Large intestine (tissue), 3 donors: Measurements from ENCODE around the gene ALOX5. TPM values are rescaled to one million over a fixed set of nuclear protein-coding genes. Genes with fewer than 3 reads are reported as not detected.

Experiments
- DNase-seq, 2 donors: peaks; one replicate each; pipeline versions ENCODE4 v3.0.0 to v3.0.0-alpha.2; 2013
- H3K27ac ChIP-seq: one replicate; pipeline ENCODE4 v1.5.1; 2013; ENCODE audit warnings: low read length
- H3K27me3 ChIP-seq: 2 replicates; pipeline ENCODE4 v1.6.1; 2013; ENCODE audit warnings: low read length; ENCODE audit not compliant: control insufficient read depth, insufficient read depth
- H3K36me3 ChIP-seq: 2 replicates; pipeline ENCODE4 v1.6.1; 2013; ENCODE audit warnings: low read length; ENCODE audit not compliant: control insufficient read depth, insufficient read depth
- H3K4me1 ChIP-seq: one replicate; pipeline ENCODE4 v1.6.1; 2013; ENCODE audit warnings: low read length; ENCODE audit not compliant: control insufficient read depth, insufficient read depth
- H3K4me3 ChIP-seq: one replicate; pipeline ENCODE4 v1.5.1; 2013; ENCODE audit warnings: low read length
- H3K9me3 ChIP-seq: one replicate; pipeline ENCODE4 v1.6.1; 2013; ENCODE audit warnings: mild to moderate bottlenecking, low read depth, low read length, moderate library complexity; ENCODE audit not compliant: control insufficient read depth
- WGBS: methylation state at CpG from one replicate; pipeline ENCODE4 v1.1.5; 2013; ENCODE audit warnings: low lambda C conversion rate; ENCODE audit not compliant: insufficient coverage; 5-methylcytosine and 5-hydroxymethylcytosine counted together
- polyA plus RNA-seq: library from polyadenylated mRNA; unstranded; fragments of 120-200 nt; gene quantifications from one replicate; pipeline ENCODE4 v1.2.1, GENCODE V29; 2013

The ALOX5 gene
- polyA plus RNA-seq, 1 donor, result 17.6 TPM

DNA sequence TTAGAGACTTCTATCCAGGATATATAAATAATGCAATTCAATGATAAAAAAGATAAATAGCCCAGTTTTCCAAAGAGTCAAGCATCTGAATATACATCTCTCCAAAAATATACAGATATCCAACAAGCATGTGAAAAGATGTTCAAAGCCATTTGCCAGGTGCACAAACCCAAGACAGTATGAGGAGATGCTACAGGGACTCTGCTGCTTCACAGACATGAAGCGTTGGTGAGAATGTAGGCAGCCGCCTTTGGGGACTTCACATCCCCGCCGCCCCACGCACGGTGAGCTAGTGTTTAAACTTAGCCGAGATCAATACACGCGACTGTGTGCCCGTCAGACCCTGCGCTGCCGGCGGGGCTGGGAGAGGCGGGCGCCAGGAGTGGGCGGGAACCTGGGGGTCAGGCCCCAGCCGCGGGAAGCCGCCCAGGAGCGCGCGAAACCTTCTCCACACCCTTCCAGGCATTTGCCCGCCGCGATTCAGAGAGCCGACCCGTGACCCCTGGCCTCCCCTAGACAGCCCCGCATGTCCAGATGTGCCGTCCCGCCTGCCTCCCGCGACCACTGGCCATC, 927 bp upstream of the ALOX5 start:
- no CpG with 5 or more reads among the region's 32 CpGs for WGBS
- H3K27me3 ChIP-seq, result peaks cover 40% of the 10 kb centered on the region
- H3K27ac ChIP-seq, result no peak overlapping the region
- H3K4me1 ChIP-seq, result peaks cover 21% of the 10 kb centered on the region
- peaks cover 4% of the 10 kb centered on the region for H3K9me3 ChIP-seq
- no peaks in the 10 kb centered on the region for H3K36me3 ChIP-seq
- DNase-seq, result no peak
- H3K4me3 ChIP-seq, result peak overlapping the region; percentile 32

DNA sequence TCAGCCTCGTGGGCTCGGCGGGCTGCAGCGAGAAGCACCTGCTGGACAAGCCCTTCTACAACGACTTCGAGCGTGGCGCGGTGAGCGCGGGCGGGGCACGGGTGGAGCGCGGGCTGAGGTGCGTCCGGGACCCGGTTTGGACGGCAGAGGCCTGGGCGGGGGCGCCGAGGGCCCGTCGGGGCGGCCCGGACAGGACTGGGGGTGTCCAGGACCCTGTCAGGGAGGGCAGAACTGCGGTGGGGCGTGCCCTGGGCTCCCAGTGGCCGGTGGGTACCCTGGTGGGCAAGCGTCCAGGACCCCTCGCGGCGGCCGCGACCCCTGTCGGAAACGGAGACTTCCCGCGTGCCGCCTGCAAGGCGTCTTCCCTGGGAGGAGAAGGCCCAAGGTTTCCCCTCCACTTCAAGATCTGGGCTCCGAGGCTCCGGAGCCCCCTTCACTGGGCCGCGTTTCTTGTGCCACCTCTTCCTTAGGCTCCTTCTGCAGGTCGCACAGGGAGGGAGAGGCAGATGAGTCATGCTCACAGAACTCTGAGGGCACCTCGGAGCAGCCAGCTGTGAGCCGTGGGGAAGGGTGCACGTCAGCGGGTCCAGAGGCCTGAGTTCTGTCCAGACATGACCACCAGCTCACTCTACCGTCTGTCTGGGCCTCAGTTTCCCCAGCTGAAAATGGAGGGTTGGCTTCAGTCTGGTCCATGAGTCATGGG, 485 bp downstream of the ALOX5 start:
- Histone ChIP-seq H3K27me3 (peaks cover 40% of the 10 kb centered on the region), H3K4me3 (peak overlapping the region; percentile 42), H3K9me3 (peaks cover 4% of the 10 kb centered on the region), H3K27ac (no peak overlapping the region), H3K4me1 (peaks cover 34% of the 10 kb centered on the region), H3K36me3 (no peaks in the 10 kb centered on the region)
- DNase-seq, result peak in 1 of 2 donors; percentile 69
- WGBS, result no CpG with 5 or more reads among the region's 51 CpGs

DNA sequence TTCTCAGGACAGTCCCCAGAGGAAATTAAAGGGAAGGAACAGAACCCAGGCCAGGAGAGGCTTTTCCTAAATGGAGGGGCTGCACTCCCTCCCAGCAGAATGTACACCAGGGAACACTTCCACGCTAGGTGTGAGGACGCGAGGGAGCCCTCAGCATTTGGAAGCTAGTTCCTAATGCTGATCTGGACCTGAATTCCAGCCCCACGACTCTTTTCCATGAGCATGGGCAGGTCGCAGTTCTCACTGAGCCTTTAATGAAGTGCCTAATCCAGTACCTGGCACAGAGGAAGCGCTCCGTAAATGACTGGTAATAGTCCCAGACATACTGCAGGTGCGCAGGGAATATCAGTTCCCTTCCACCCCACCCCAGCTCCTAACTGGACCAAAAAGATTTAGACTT, 1.1 kb downstream of the ALOX5 start:
- peaks cover 34% of the 10 kb centered on the region for H3K4me1 ChIP-seq
- H3K27ac ChIP-seq, result no peak overlapping the region
- DNase-seq, result no peak
- WGBS, result no CpG with 5 or more reads among the region's 8 CpGs
- H3K36me3 ChIP-seq, result no peaks in the 10 kb centered on the region
- H3K4me3 ChIP-seq, result peak overlapping the region; percentile 42
- peaks cover 4% of the 10 kb centered on the region for H3K9me3 ChIP-seq
- peaks cover 40% of the 10 kb centered on the region for H3K27me3 ChIP-seq

DNA sequence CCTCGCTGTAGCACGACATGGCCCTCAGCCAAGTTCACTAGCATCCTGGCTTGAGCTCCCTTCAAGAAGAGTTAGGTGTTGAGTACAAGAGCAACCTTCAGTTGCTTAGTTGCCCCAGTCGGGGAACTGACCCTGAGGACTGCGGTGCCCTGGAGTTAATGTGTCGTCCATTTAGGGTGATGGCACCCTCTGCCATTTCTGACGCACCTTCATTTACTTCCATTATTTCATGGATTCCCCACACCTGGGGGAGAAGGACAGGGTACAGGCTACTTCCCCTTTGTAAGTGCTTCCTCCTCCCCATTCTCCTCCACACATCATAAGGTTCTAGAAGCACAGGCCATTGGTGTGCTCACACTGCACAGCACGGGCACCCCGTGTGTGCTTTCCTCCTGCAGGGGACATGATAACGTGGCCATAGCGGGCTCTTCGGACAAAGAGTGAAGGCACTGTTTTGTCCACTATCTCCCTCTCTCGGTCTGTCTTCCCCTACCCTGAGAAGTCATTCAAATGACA, 1.8 kb downstream of the ALOX5 start:
- peaks cover 40% of the 10 kb centered on the region for H3K27me3 ChIP-seq

DNA sequence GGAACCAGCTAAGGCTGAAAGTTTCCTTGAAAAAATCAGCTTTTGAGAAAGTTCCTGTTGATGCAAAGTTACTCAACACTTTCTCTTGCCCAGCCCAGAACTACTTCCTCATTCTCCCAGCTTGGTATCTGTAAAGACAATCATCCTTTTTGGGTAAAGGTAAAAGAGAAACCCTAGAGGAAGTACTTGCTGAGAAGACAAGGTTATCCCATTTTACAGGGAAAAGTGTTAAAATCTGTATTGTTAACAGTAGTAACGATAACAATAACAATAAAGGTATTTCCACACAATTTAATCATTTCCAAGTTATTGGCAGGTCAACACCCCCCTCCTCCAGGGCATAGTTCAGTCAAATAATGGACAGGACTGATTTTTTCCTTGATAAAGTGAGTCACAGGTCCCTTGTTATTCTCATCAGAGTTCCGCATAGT, 2.4 kb downstream of the ALOX5 start:
- WGBS, result 0% methylated on average over 1 of the region's 2 CpGs
- no peak overlapping the region for H3K27ac ChIP-seq
- peaks cover 36% of the 10 kb centered on the region for H3K27me3 ChIP-seq
- no peak overlapping the region for H3K4me3 ChIP-seq
- peaks cover 4% of the 10 kb centered on the region for H3K9me3 ChIP-seq
- no peaks in the 10 kb centered on the region for H3K36me3 ChIP-seq
- H3K4me1 ChIP-seq, result peaks cover 34% of the 10 kb centered on the region
- peak in 1 of 2 donors; percentile 74 for DNase-seq

More for the DNA sequence above, 1.8 kb downstream of the ALOX5 start:
- no peak overlapping the region for H3K4me3 ChIP-seq
- no peaks in the 10 kb centered on the region for H3K36me3 ChIP-seq
- DNase-seq, result no peak
- H3K27ac ChIP-seq, result no peak overlapping the region
- peaks cover 4% of the 10 kb centered on the region for H3K9me3 ChIP-seq
- WGBS, result no CpG with 5 or more reads among the region's 12 CpGs
- H3K4me1 ChIP-seq, result peaks cover 34% of the 10 kb centered on the region

DNA sequence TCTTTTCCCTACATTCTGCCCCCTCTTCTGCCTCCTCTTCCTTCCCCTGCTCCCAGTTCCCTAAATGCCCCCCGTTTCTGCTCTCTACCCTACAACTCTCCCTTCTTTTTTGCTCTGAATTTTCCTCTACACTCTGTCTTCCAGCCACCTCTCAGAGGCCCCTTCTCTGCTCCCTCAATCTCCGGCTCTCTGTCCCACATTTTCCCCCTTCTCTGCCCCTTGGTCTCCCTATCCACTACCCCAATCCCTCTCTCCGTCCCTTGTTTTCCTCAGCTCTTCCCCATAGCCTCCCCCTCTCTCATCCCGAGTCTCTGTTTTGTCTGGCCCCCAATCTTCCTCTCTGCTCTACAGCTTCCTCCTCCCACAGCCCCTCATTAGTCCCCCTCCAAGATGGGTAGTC, 3.3 kb downstream of the ALOX5 start:
- Histone ChIP-seq H3K36me3 (no peaks in the 10 kb centered on the region), H3K27me3 (peaks cover 32% of the 10 kb centered on the region), H3K4me1 (peaks cover 34% of the 10 kb centered on the region), H3K27ac (no peak overlapping the region), H3K4me3 (no peak overlapping the region), H3K9me3 (peaks cover 4% of the 10 kb centered on the region)
- 84% methylated on average over 4 of the region's 4 CpGs for WGBS
- no peak for DNase-seq

DNA sequence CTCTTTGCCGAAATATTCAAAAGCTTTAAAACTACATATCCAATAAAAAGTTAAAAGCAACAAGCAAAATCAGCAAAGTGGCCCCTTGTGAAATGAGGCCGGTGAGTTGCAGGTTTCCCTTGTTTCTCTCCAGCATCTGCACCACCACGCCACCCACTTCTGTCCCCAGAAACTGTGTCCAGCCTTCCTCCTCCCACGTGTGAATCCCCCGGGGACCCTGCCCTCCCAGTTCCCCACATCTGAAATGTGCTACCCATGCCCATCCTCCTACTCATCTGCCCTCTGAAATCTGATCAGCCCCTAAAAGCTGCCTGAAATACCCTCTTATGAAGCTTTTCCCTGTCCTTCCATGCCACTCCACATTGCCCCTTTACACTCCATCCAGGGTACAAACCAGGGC, 3.8 kb downstream of the ALOX5 start:
- no peak for DNase-seq
- Histone ChIP-seq H3K27ac (no peak overlapping the region), H3K4me1 (peaks cover 34% of the 10 kb centered on the region), H3K4me3 (no peak overlapping the region), H3K27me3 (peaks cover 27% of the 10 kb centered on the region), H3K9me3 (peaks cover 4% of the 10 kb centered on the region), H3K36me3 (no peaks in the 10 kb centered on the region)
- 100% methylated on average over 1 of the region's 5 CpGs for WGBS

DNA sequence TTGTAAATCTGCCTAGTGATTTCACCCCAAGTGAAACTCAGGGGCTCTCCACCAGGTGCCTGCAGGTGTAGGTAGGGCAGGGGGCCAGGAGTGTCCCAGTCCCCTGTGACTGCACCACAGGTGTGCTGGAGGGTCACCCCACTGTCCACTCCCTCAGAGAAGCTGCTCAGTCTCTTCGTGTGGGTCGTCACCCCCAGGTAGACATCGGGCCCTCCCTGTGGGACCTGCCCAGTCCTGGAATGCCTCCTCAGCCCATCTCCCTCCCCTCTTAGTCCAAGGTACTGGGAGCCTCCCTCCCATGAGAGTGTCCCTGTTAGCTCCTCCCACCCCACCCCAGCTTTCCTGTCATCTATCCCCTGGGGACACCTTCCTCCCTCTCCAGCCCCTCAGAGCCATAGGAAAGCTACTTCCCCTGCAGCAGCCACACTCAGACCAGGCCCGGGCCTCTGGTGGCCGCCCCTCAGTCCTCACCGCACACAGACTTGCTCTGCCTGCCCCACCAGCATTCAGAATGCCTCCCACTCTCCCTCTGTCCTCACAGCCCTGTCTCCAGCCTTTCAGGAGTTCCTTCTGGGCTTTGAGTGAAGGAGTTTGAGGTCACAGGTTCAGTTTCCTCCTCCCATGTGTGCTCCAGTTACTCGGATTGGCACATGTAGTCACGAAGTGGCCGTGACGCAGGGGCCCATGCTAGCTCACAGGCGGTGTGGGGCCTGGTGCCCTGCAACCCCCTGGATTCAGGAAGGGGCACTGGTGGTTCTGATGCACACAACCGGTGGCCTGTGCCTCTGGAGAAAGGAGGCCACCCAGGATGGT, 5.1 kb downstream of the ALOX5 start:
- DNase-seq, result peak; percentile 62 to 73
- no peaks in the 10 kb centered on the region for H3K9me3 ChIP-seq
- no CpG with 5 or more reads among the region's 12 CpGs for WGBS
- H3K36me3 ChIP-seq, result no peaks in the 10 kb centered on the region
- peaks cover 15% of the 10 kb centered on the region for H3K27me3 ChIP-seq
- peaks cover 30% of the 10 kb centered on the region for H3K4me1 ChIP-seq
- no peak overlapping the region for H3K4me3 ChIP-seq
- H3K27ac ChIP-seq, result peak overlapping the region; percentile 18

DNA sequence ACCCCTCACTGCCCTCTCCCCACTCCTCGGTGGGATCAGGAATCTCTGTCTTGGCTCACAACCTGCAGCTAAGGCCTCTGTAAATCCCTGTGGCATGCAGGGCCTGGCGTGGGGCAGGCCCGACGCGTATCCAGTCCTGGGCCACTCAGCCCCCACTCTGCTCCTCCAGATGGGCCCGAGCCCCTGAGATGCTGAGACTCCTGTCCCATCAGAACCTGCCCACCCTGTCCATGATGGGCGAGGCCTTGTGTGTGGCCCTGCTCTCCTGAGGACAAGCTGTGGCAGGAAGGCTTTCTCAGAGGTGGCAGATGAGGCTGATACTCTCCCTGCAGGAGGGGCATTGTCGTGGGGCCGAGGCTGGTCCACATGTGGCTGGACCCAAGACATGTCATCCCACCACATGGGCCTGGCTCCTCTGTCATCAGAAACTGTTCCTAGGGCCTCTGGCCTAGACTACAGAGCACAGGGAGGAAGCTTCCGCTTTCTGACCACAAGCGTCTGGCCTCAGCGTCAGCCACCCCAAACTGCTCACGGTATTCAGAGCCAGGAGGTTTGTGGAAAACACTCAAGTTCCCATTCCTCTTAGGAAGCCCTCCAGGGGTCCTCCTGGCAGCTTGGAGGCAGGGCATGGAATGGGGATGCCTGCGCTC, 6.0 kb downstream of the ALOX5 start:
- Histone ChIP-seq H3K4me3 (no peak overlapping the region), H3K9me3 (no peaks in the 10 kb centered on the region), H3K36me3 (no peaks in the 10 kb centered on the region), H3K27me3 (peaks cover 6% of the 10 kb centered on the region), H3K27ac (no peak overlapping the region), H3K4me1 (peaks cover 24% of the 10 kb centered on the region)
- no CpG with 5 or more reads among the region's 14 CpGs for WGBS
- no peak for DNase-seq
